Measurements from ENCODE around the gene CCDC187. TPM values are rescaled to one million over a fixed set of nuclear protein-coding genes. Genes with fewer than 3 reads are reported as not detected.
"Not testable (repeated sequence)": the region's sequence is repeated elsewhere in the genome, so short reads cannot be mapped to it uniquely, and the experiment has no call there.

Gene CCDC187
- total RNA-seq, 1 experiment from 2014 or later = not detected

DNA sequence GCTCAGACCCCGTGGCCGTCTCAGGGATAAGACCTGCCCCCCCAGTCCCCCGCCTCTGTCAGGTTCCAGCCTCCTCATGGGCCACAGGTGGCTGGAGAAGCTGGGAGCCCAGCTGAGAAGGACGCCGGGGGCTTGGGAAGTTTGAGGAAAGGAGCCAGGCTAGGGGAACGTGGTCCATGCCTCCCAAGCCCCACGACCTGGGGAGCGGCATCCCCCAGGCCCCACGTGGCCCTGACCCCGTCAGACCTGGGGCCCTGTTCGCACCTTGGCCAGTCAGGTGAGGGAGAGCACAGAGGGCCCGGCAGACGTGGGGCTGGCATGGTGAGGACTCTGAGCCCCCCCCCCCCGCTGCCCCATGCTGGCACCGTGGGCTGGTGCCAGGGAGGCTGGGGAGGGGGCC is 27.1 kb upstream of the CCDC187 start:
- in situ Hi-C loops (cut with HindIII; ENCODE audit: low pct_unique_long_range_greater_than_20kb, low sequenced_read_pairs) = no loop called here
- DNase-seq (ENCODE audit: low read depth, low spot score) = no peak

DNA sequence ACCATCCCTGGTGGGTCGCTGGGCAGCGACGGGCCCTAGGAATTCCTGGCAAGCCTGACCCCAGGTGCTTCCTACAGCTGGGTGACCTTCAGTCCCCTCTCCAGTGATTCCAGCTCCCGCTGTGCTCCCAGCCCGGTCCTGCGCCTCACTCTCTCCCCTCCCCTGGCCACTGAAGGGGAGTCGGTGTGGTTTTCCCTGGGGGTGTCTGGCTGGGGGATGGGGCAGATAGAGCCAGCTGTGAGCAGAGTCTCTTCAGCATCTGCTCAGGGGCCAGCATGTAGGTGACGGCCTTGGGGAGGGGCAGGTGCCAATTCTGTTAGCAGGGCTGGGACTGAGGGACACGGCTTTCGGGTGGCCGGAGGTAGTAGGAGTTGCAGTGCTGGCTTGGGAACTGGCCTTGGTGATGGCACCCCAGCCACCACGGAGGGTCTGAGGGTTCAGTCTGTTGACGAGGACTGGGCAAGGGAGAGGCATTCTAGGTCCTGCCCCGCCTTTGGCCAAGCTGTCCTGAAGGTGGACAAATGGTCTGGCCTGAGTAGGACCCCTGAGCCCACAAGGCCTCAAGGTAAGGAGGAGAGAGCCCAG is 26.6 kb upstream of the CCDC187 start:
- in situ Hi-C loops (cut with HindIII; ENCODE audit: low pct_unique_long_range_greater_than_20kb, low sequenced_read_pairs) = no loop called here
- no peak for DNase-seq (ENCODE audit: low read depth, low spot score)

DNA sequence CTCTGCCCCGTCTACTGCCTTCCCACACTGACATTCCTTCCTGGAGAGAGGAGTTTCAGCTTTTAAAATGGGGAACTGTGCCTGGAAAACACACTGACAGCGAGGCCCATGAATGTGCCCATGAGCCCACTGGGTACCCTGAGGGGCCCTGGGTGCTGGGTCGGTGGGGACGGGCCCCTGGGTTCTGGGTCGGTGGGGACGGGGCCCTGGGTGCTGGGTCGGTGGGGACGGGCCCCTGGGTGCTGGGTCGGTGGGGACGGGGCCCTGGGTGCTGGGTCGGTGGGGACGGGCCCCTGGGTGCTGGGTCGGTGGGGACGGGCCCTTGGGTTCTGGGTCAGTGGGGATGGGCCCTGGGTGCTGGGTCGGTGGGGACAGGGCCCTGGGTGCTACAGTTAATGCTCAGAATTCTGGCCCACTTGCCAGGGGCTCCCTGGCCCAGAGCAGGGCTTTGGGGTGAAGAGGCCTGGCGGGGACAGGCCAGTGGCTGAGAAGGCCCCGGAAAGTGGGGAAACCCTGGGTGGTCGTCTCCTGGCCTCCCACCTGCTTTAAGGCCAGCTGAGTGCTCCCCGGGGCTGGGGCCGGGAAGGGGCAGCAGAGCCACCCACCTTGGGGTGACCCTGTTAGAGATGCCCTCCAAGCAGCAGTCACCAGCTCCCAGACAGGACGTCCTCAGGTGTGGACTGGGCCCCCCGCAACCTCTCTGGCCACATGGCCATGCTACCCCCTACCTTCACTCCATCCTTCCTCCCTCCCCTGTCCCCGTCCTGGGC is 25.9 kb upstream of the CCDC187 start:
- in situ Hi-C loops (cut with HindIII; ENCODE audit: low pct_unique_long_range_greater_than_20kb, low sequenced_read_pairs) = no loop called here
- no peak for DNase-seq (ENCODE audit: low read depth, low spot score)

DNA sequence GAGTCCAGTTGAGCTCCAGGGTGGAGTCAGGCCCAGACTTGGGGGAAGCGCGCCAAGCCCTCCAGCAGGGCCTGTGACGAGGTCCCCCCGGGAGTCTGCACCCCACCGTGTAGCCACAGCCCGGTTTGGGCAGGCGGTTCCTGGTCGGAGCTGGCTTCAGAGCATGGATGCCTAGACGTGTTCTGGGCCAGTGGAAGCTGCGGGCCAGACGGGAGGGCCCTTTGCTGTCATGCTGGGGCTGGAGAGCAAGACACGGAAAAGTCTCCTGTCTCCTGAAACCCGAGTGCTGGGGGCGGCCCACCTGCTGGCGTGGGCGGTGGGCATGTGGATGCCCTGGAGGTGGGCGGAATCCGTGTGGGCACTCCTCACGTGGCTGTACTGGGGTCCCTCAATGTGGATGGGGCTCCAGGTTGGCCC is 25.3 kb upstream of the CCDC187 start:
- in situ Hi-C loops (cut with HindIII; ENCODE audit: low pct_unique_long_range_greater_than_20kb, low sequenced_read_pairs) = no loop called here
- DNase-seq (ENCODE audit: low read depth, low spot score) = no peak

DNA sequence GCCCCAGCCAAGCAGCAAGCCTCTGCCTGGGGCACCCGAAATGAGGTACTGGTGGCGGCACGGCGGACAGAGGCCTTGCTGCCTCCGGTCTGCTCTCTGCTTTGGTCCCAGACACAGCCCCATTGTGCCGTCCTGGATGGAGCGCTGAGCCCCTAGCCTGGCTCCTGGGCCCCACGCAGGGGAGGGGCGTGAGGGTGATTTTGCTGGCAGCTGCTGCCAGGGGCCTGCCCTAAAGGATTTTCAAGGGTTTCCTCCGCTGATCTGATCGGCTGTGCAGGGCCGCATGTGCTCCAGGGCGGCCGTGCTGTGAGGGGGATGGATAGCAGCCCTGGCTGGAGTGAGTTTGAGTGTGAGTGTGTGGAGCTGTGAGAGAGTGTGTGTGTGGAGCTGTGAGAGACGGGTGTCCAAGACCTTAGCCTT is 24.7 kb upstream of the CCDC187 start:
- no peak for DNase-seq (ENCODE audit: low read depth, low spot score)
- in situ Hi-C loops (cut with HindIII; ENCODE audit: low pct_unique_long_range_greater_than_20kb, low sequenced_read_pairs) = no loop called here

DNA sequence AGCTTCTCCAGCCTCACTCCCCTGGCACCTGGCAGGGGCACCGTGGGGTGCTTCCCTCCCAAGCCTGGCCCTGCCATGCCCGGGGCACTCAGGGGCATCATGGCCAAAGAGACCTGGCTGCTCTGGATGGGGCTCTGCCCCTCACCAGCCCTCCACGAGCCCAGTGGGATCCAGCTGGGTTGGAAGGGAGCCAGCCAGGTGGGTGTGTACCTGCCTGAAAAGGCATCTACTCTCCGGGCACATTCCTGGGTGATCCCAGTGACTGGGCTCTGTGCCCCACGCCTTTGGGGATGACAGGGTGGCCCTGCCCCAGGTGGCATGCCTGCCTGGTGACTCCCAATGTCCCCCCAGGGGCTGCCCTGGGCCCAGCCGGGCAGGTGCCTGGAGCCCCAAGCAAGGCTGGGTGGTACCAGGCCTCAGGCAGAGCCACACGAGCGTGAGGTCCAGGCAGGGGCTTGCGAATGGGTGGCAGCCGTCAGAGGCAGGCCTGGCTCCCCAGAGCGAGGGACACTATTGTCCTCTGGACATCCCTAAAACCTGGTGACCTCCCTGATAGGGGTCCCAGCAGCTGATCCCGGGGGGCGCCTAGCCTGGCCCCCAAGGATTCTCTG is 24.2 kb upstream of the CCDC187 start:
- in situ Hi-C loops (cut with HindIII; ENCODE audit: low pct_unique_long_range_greater_than_20kb, low sequenced_read_pairs) = no loop called here
- no peak for DNase-seq (ENCODE audit: low read depth, low spot score)

DNA sequence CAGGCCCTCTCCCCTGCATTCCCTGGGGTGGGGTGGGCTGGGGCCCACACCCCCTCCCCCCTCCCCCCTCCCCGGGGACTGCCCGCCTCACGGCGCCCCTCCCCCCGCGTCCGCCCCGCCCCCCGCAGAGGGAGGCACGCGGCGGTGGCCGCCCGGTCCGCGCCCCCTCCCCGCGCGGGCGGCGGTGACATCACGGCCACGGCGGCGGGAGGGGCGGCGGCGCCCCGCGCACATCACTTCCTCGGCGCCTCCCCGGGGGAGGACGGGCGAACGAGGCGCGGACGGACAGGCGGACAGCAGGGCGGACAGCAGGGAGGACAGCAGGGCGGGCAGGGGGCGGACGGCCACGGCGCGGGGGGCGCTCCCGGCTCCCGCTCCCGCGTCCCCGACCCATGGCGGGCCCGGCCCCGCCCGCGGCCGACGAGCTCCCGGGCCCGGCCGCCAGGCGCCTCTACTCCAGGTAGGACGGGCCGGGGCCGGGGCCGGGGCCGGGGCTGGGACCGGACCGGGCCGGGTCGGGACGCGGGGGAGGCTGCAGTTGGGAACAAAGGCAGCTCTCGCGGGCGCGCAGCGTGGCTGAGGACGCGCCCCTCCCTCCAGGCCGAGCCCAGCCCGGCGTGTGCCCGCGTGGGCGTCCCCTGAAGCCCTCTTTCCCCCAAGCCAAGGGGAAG is 23.5 kb upstream of the CCDC187 start, which contains the start of gene GPSM1:
GPSM1 (plus strand) TSS at position 236 of the 671 bp plus-strand sequence; CDS start at position 393, 157 bp downstream.
- peak; percentile 26 for DNase-seq (ENCODE audit: low read depth, low spot score)
- in situ Hi-C loops (cut with HindIII; ENCODE audit: low pct_unique_long_range_greater_than_20kb, low sequenced_read_pairs) = no loop called here

DNA sequence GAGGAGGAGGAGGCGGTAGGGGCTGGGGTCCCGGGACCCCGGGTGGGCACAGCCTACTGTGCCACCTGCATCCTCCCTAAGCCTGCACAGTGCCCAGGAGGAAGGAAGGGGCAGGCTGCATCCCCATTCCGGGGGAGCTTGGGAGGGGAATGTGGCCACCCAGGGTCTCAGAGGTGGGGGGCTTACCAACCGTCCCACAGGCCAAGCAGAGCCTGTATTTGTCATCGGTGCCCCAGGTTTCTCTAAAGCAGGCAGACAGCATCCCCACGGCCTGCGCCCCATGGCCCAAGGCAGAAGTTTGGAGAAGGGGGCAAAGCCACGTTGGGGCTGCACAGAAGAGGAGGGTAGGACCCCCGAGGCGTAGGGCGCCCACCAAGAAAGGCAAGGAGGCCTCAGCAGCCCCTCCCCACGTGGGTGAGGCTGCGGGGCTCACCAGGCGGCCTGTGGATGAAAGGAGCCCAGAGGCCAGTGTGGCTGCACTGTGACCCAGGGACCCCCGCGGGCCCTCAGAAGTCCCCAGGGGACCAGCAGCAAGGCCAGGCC is 22.9 kb upstream of the CCDC187 start:
- DNase-seq (ENCODE audit: low read depth, low spot score) = no peak
- in situ Hi-C loops (cut with HindIII; ENCODE audit: low pct_unique_long_range_greater_than_20kb, low sequenced_read_pairs) = no loop called here

DNA sequence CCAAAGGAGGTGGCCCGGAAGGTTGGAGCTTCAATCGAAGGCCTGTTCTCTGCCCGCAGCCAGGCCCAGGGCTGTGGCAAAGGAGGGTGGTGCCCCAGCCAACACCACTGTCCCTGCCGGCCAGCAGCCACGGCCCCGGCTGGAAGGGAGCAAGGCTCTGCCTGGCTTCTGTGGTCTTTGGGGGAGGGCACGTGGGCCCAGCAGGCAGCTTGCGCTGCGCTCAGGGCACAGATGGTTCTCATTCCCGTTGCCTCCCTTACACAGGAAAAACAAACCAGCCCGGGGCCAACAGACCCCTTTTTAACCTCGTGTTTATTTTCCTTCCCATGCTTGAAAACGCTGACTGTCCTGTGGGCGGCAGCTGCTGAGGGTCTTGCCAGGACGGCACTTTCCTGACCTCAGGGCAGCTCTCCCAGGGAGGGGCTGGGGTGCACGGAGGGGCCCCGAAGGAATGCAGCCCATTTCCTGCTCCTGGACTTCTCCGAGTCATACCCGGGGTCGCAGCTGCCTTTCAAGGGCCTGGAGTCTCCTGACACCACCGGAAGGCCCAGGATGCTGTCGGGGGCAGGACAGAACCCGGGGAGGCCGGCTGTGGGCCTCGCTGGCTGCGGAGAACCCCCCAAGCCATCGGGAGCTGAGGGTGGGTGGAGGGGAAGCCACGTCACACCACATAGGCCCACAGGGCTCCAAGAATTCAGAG is 22.3 kb upstream of the CCDC187 start:
- DNase-seq (ENCODE audit: low read depth, low spot score) = no peak

DNA sequence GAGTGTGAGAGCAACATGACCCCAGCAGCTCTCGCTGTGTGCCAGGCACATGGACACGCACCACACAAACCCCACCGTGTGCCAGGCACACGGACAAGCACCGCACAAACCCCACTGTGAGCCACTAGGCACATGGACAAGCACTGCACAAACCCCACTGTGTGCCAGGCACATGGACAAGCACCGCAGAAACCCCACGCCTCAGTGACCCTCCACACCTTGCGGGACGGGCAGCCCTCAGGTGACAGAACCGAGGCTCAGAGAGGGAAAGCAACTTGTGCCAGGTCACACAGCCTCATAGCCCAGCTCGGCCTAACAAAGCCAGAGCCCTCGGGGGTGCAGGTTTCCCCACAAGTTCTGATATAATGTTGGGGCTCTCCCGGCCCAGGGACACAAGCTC is 21.5 kb upstream of the CCDC187 start:
- in situ Hi-C loops (cut with HindIII; ENCODE audit: low pct_unique_long_range_greater_than_20kb, low sequenced_read_pairs) = no loop called here
- no peak for DNase-seq (ENCODE audit: low read depth, low spot score)

More for the DNA sequence above, 22.3 kb upstream of the CCDC187 start:
- in situ Hi-C loops (cut with HindIII; ENCODE audit: low pct_unique_long_range_greater_than_20kb, low sequenced_read_pairs) = no loop called here

DNA sequence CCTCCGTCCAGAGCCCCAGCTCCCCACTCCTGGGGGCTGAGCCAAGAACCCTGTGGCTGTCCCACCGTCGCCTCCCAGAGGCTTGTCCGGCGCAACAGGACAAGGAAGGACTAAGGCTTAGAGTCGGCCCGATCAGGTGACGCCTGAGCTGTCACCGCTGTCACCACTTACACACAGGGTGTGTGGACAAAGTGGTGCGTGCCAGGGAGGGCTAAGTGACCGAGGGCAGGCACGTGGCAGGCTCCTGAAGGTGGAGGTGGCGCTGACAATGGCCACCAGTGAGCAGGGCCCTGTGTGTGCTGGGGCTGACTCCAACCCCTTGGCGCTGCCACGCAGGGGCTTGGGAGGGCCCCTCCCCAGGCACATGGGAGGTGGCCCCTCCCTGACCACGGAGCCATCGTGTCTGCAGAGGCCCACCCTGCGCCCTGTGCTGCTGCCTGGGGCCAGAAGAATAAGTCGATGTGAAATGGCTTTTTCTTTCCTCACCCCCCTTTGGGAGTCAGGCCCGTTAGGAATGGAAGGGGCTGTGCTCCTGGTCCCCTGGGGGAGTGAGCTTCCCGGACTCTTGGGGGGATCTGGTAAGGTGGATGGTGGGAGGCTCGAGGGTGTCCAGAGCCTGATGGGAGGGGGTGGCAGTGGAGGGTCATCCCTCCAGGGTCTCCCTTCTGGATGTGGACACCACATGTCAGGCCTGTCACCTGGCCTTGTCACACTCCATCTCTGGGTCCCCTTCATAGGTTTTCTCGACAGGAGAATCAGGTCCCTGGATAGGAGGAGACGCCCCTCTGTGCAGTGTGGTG is 20.8 kb upstream of the CCDC187 start:
- no peak for DNase-seq (ENCODE audit: low read depth, low spot score)
- in situ Hi-C loops (cut with HindIII; ENCODE audit: low pct_unique_long_range_greater_than_20kb, low sequenced_read_pairs) = no loop called here

DNA sequence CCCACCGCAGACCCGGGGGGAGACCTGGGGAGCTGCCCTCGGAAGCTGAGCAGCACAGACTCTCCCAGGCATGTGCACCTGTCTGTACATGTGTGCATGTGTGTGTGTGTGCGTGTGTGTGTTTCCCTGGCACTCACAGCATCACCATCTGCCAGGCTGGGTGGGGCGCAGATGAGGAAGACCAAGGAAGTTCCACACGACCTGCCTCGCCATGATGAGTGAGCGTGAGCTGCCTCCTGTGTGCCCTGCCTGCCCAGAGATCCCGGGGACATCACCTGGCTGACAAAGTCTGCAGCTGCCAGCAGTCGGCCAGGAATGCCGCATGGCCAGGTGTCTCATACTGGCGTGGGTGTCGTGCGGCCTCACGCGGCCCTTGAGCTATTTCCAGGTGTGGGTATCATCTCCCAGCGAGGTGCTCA is 19.5 kb upstream of the CCDC187 start:
- in situ Hi-C loops (cut with HindIII; ENCODE audit: low pct_unique_long_range_greater_than_20kb, low sequenced_read_pairs) = no loop called here
- no peak for DNase-seq (ENCODE audit: low read depth, low spot score)

DNA sequence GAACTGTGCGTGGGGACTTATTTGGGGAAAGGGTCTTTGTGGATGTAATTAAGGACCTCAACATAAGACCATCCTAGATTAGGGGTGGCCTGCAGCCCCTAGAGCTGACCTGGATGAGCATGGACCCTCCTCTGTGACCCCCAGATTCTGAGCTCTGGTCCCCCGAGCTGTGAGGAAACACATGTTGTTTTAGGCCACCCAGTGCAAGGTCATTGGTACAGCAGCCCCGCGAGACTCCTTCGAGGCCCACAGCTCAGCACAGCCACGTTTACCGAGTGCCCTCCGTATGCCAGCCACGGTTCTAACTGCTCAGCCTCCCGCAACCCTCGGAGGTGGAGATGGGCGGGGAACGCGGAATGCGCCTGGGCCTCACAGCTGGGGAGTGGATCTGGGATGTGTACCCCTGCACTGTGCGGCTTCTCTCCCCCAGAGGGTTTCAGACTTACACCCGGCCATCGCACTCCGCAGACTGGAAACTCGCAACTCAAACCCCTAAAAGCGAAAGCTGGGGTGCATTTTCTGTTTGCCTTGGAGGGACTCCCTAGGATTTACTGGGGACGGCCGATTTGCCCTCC is 18.9 kb upstream of the CCDC187 start:
- in situ Hi-C loops (cut with HindIII; ENCODE audit: low pct_unique_long_range_greater_than_20kb, low sequenced_read_pairs) = no loop called here
- DNase-seq (ENCODE audit: low read depth, low spot score) = no peak

DNA sequence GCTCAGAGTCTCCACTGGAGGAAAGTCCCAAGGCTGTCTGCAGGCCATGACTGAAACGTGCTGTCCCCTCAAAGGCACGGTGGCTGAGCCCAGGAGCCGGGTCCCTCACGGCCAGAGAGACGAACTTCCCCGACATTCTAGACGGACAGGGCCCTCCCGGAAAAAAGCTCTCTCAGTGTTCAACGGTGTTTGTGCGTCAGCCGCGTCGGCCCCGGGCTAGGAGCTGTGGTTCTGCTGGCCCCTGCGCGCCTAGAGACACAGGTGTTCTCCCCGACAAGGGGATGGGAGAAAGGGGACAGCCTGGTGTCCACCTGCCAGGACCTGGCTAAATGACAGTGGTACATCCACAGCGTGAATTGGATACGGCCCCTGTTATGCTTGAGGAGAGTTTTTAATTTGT is 17.7 kb upstream of the CCDC187 start:
- in situ Hi-C loops (cut with HindIII; ENCODE audit: low pct_unique_long_range_greater_than_20kb, low sequenced_read_pairs) = no loop called here
- no peak for DNase-seq (ENCODE audit: low read depth, low spot score)

DNA sequence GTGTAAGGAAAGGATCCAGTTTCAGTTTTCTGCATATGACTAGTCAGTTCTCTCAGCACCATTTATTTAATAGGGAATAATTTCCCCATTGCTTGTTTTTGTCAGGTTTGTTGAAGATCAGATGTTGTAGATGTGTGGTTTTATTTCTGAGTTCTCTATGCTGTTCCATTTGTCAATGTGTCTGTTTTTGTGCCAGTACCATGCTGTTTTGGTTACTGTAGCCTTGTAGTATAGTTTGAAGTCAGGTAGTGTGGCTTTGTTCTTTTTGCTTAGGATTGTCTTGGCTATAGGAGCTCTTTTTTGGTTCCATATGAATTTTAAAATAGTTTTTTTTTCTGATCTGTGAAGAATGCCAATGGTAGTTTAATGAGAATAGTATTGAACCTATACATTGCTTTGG is 17.1 kb upstream of the CCDC187 start:
- in situ Hi-C loops (cut with HindIII; ENCODE audit: low pct_unique_long_range_greater_than_20kb, low sequenced_read_pairs); DNase-seq (ENCODE audit: low read depth, low spot score): not testable (repeated sequence)

DNA sequence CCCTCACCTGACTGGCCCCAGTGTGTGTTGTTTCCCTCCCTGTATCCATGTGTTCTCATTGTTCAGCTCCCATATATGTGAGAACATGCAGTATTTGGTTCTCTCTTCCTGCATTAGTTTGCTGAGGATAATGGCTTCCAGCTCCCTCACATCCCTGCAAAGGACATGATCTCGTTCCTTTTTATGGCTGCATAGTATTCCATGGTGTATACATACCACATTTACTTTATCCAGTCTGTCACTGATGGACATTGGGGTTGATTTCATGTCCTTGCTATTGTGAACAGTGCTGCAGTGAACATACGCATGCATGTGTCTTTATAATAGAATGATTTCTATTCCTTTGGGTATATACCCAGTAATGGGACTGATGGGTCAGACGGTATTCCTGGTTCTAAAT is 16.1 kb upstream of the CCDC187 start:
- in situ Hi-C loops (cut with HindIII; ENCODE audit: low pct_unique_long_range_greater_than_20kb, low sequenced_read_pairs); DNase-seq (ENCODE audit: low read depth, low spot score): not testable (repeated sequence)
